Measurements from ENCODE around the gene CALCR. TPM values are rescaled to one million over a fixed set of nuclear protein-coding genes. Genes with fewer than 3 reads are reported as not detected.

Gene CALCR
- total RNA-seq, 1 donor from 2014 or later: not detected

DNA sequence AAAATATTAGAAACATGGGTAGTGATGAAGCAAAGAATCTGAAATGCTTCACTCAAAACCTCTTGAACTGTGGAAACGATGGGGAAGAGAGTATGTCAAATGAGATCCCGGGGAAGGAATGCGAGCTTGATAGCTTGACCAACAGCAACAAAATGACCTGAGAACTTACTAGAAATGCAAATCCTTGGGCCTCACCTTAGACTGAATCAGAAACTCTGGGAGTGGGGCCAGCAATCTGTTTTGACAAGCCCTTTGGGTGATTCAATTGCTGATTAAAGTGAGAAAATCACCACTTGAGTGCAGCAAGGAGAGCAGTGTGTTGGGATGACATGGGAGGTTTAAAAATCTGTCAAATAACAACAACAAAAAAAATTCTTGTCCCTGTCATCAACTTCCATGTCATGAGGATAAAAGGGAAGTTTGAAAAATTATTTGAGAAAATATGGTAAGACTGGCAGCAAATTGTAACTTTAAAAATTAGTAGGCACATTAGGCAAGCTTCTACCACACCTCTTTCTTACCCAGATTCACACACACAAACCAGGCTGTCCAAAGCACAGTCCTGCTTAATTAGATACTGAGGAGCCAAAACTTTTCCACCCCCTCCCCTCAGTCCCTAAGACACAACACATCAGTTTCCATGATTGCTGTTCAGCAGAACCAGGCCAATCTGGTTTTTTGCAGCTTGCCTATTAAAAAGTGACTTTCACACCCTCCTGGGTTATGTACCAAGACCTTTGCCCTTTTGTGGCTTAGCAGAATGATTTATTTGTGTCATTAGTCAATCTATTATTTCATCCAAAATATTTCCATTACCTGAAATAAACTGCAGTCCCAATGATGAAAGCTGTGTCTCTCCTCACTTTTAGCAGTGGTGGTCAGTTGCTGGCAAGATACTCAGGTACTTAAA lies 15.6 kb downstream of the CALCR start:
- no peaks in the 10 kb centered on the region for H3K9me3 Mint-ChIP-seq (ENCODE audit: unreplicated experiment)
- TF ChIP-seq, protein P1, sequence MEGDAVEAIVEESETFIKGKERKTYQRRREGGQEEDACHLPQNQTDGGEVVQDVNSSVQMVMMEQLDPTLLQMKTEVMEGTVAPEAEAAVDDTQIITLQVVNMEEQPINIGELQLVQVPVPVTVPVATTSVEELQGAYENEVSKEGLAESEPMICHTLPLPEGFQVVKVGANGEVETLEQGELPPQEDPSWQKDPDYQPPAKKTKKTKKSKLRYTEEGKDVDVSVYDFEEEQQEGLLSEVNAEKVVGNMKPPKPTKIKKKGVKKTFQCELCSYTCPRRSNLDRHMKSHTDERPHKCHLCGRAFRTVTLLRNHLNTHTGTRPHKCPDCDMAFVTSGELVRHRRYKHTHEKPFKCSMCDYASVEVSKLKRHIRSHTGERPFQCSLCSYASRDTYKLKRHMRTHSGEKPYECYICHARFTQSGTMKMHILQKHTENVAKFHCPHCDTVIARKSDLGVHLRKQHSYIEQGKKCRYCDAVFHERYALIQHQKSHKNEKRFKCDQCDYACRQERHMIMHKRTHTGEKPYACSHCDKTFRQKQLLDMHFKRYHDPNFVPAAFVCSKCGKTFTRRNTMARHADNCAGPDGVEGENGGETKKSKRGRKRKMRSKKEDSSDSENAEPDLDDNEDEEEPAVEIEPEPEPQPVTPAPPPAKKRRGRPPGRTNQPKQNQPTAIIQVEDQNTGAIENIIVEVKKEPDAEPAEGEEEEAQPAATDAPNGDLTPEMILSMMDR (IDR thresholded peaks at IDR 0.05; ENCODE audit: partially characterized antibody, unreplicated experiment): no peak
- H3K27ac Mint-ChIP-seq (ENCODE audit: unreplicated experiment): no peak overlapping the region
- H3K4me1 Mint-ChIP-seq (ENCODE audit: low read depth, unreplicated experiment): no peaks in the 10 kb centered on the region
- DNase-seq: no peak
- H3K4me3 Mint-ChIP-seq (ENCODE audit: unreplicated experiment): no peak overlapping the region
- H3K36me3 Mint-ChIP-seq (ENCODE audit: unreplicated experiment): no peaks in the 10 kb centered on the region
- H3K27me3 Mint-ChIP-seq (ENCODE audit: unreplicated experiment): no peaks in the 10 kb centered on the region

GRCh38 chr7:93551931-93552330 lies 22.6 kb downstream of the CALCR start:
- TF ChIP-seq, protein P1 (IDR thresholded peaks at IDR 0.05; ENCODE audit: partially characterized antibody, unreplicated experiment): no peak
- DNase-seq: no peak
- Mint-ChIP-seq H3K27me3 (ENCODE audit: unreplicated experiment) (no peaks in the 10 kb centered on the region), H3K4me1 (ENCODE audit: low read depth, unreplicated experiment) (no peaks in the 10 kb centered on the region), H3K27ac (ENCODE audit: unreplicated experiment) (no peak overlapping the region), H3K4me3 (ENCODE audit: unreplicated experiment) (no peak overlapping the region), H3K36me3 (ENCODE audit: unreplicated experiment) (no peaks in the 10 kb centered on the region), H3K9me3 (ENCODE audit: unreplicated experiment) (no peaks in the 10 kb centered on the region)

DNA sequence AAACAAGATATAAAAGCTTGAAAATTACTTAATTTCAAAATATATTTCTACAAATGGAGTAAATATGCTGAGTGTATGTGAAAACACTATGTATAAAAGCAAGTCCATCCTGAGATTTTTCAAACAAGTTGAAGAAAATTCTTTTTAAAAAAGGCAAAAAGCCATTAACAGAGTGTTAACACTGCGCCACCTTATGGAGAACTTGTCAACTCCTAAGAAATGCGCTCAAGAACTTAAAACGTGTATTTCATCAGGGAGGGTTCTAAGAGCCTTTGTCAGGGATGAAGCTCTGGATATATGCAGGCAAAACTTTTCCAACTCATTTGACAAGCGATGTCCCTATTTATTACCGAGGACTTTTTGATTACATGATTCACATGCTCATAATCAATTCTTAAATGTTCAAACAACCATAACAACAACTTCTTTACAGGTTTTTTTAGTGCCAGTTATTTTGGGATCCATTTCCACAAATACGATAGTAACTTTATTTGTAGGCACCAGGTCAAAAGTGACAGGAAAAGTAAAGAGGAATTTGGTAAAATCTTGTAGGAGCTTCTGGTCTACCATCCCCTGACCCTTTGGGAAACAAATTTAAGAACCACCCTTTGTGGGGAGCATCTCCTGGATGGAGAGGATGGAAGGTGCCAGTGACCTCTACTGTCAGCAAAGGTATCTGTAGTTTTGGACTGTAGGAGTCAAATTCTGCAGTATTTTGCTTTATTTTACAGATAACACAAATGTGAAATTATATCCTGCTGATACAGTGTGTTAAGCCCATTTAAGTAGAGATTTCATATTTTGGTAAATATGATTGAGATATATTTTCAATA lies 23.2 kb downstream of the CALCR start:
- TF ChIP-seq, protein P1 (IDR thresholded peaks at IDR 0.05; ENCODE audit: partially characterized antibody, unreplicated experiment): peak; percentile 73
- no peaks in the 10 kb centered on the region for H3K36me3 Mint-ChIP-seq (ENCODE audit: unreplicated experiment)
- H3K9me3 Mint-ChIP-seq (ENCODE audit: unreplicated experiment): no peaks in the 10 kb centered on the region
- H3K4me1 Mint-ChIP-seq (ENCODE audit: low read depth, unreplicated experiment): no peaks in the 10 kb centered on the region
- H3K4me3 Mint-ChIP-seq (ENCODE audit: unreplicated experiment): no peak overlapping the region
- H3K27ac Mint-ChIP-seq (ENCODE audit: unreplicated experiment): no peak overlapping the region
- DNase-seq: no peak
- H3K27me3 Mint-ChIP-seq (ENCODE audit: unreplicated experiment): no peaks in the 10 kb centered on the region

- Mint-ChIP-seq H3K36me3 (ENCODE audit: unreplicated experiment) (no peaks in the 10 kb centered on the region), H3K4me3 (ENCODE audit: unreplicated experiment) (no peak overlapping the region), H3K4me1 (ENCODE audit: low read depth, unreplicated experiment) (no peaks in the 10 kb centered on the region), H3K27ac (ENCODE audit: unreplicated experiment) (no peak overlapping the region), H3K9me3 (ENCODE audit: unreplicated experiment) (no peaks in the 10 kb centered on the region), H3K27me3 (ENCODE audit: unreplicated experiment) (no peaks in the 10 kb centered on the region)
- no peak for DNase-seq
- TF ChIP-seq, protein P1 (IDR thresholded peaks at IDR 0.05; ENCODE audit: partially characterized antibody, unreplicated experiment): no peak
Observed at GRCh38 chr7:93547716-93548115, 26.8 kb downstream of the CALCR start.
